Measurements from ENCODE around the gene NUTM2E.
"Not testable (repeated sequence)": the region's sequence is repeated elsewhere in the genome, so short reads cannot be mapped to it uniquely, and the experiment has no call there.

DNA sequence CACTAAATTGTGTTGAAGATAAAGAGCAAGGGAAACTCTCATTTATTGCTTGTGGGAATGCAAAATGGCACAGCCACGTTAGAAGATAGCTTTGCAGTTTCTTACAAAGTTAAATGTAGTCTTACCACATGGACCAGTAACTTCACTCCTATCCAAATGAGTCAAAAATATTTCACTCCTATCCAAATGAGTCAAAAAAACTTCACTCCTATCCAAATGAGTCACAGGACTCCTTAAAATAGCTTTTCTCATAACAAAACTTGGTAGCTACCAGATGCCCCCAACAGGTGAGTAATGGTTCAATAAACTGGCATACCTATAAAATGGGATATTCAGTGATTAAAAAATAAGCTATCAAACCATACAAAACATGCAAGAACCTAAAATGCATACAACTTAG lies 27.2 kb upstream of the NUTM2E start:
- TF ChIP-seq, protein P1, sequence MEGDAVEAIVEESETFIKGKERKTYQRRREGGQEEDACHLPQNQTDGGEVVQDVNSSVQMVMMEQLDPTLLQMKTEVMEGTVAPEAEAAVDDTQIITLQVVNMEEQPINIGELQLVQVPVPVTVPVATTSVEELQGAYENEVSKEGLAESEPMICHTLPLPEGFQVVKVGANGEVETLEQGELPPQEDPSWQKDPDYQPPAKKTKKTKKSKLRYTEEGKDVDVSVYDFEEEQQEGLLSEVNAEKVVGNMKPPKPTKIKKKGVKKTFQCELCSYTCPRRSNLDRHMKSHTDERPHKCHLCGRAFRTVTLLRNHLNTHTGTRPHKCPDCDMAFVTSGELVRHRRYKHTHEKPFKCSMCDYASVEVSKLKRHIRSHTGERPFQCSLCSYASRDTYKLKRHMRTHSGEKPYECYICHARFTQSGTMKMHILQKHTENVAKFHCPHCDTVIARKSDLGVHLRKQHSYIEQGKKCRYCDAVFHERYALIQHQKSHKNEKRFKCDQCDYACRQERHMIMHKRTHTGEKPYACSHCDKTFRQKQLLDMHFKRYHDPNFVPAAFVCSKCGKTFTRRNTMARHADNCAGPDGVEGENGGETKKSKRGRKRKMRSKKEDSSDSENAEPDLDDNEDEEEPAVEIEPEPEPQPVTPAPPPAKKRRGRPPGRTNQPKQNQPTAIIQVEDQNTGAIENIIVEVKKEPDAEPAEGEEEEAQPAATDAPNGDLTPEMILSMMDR (conservative IDR thresholded peaks at IDR 0.05 in 1 of 2, IDR thresholded peaks at IDR 0.05 in 1 of 2; ENCODE audit: extremely low read depth in 1 of 2, insufficient read depth in 1 of 2, low read depth in 1 of 2, low read length in 2 of 2): not testable (repeated sequence)
- TF ChIP-seq EZH2 (IDR thresholded peaks at IDR 0.05; ENCODE audit: borderline replicate concordance, low read length): not testable (repeated sequence)

Data from mammary epithelial cell (primary cell).